Pulmonary artery endothelial cell (primary cell): Measurements from ENCODE around the gene NRN1L. TPM values are rescaled to one million over a fixed set of nuclear protein-coding genes. Genes with fewer than 3 reads are reported as not detected.
"Not testable (repeated sequence)": the region's sequence is repeated elsewhere in the genome, so short reads cannot be mapped to it uniquely, and the experiment has no call there.

ENCODE experiments used
- DNase-seq: peaks from one replicate; pipeline ENCODE4 v3.0.0-alpha.2; 2011; ENCODE audit warnings: low read depth, low spot score
- total RNA-seq: library from RNA; depleted of rRNA; stranded (reverse); fragments of >200 nt; gene quantifications from 2 replicates; pipeline ENCODE4 v1.2.3, GENCODE V29; 2014

Gene NRN1L
- total RNA-seq, result not detected in 2 replicates

- no peak for DNase-seq
Measured at GRCh38 chr16:67884684-67885083, at the start of gene NRN1L. TSS of gene NRN1L (plus strand) at chr16:67884885. CDS start at chr16:67884904, 19 bp downstream.

GRCh38 chr16:67837190-67837589, 47.5 kb upstream of the NRN1L start:
- DNase-seq, result not testable (repeated sequence)

- DNase-seq, result no peak
Measured at GRCh38 chr16:67837811-67838210, 46.9 kb upstream of the NRN1L start.

- DNase-seq, result no peak
Measured at GRCh38 chr16:67841198-67841815, 43.4 kb upstream of the NRN1L start.

- DNase-seq, result peak; percentile 77
Measured at GRCh38 chr16:67841816-67842508, 42.7 kb upstream of the NRN1L start, which contains the start of gene THAP11. TSS of gene THAP11 (plus strand) at chr16:67842320. CDS start at chr16:67842555, 235 bp downstream.

- no peak for DNase-seq
Measured at GRCh38 chr16:67842509-67843342, 42.0 kb upstream of the NRN1L start.

GRCh38 chr16:67843343-67843765, 41.3 kb upstream of the NRN1L start:
- DNase-seq, result no peak

- DNase-seq, result no peak
Measured at GRCh38 chr16:67844497-67844896, 40.2 kb upstream of the NRN1L start.

- DNase-seq, result no peak
Measured at GRCh38 chr16:67845291-67846062, 39.2 kb upstream of the NRN1L start.

GRCh38 chr16:67846063-67846319, 38.7 kb upstream of the NRN1L start:
- DNase-seq, result no peak

- peak; percentile 63 for DNase-seq
Measured at GRCh38 chr16:67846320-67847063, 38.2 kb upstream of the NRN1L start, which contains the start of gene NUTF2. TSS of gene NUTF2 (plus strand) at chr16:67846933. CDS start at chr16:67865131, 18,198 bp downstream.

- no peak for DNase-seq
Measured at GRCh38 chr16:67847064-67847861, 37.4 kb upstream of the NRN1L start, which contains the start of gene CENPT. TSS of gene CENPT (minus strand) at chr16:67847693. CDS start at chr16:67833859, 13,834 bp downstream.

- DNase-seq, result no peak
Measured at GRCh38 chr16:67848118-67848517, 36.6 kb upstream of the NRN1L start.

GRCh38 chr16:67853670-67854069, 31.0 kb upstream of the NRN1L start:
- no peak for DNase-seq

GRCh38 chr16:67855789-67856188, 28.9 kb upstream of the NRN1L start:
- DNase-seq, result no peak

- no peak for DNase-seq
Measured at GRCh38 chr16:67856927-67857546, 27.6 kb upstream of the NRN1L start.

- DNase-seq, result peak; percentile 89
Measured at GRCh38 chr16:67857547-67858233, 27.0 kb upstream of the NRN1L start.

GRCh38 chr16:67858500-67858899, 26.2 kb upstream of the NRN1L start:
- DNase-seq, result no peak
